H9 (cell line): ENCODE results near the gene TUBGCP5. TPM values are rescaled to one million over a fixed set of nuclear protein-coding genes. Genes with fewer than 3 reads are reported as not detected.

Source experiments
- DNase-seq: peaks from one replicate; pipeline ENCODE4 v3.0.0-alpha.2; 2017
- H2AFZ ChIP-seq: one replicate; pipeline ENCODE4 v1.6.1; 2013; ENCODE audit warnings: mild to moderate bottlenecking, low read length, control low read depth, moderate library complexity
- H2AK5ac ChIP-seq: 2 replicates; pipeline ENCODE4 v1.6.1; 2013; ENCODE audit warnings: low read length, control low read depth, mixed read lengths; ENCODE audit not compliant: insufficient read length
- H2BK120ac ChIP-seq: one replicate; pipeline ENCODE4 v1.6.1; 2013; ENCODE audit warnings: low read depth, mild to moderate bottlenecking, low read length, control low read depth, inconsistent platforms; ENCODE audit not compliant: poor library complexity, severe bottlenecking
- H2BK12ac ChIP-seq: 2 replicates; pipeline ENCODE4 v1.6.1; 2013; ENCODE audit warnings: low read length, control low read depth, mixed read lengths, low read depth; ENCODE audit not compliant: insufficient read length
- H2BK15ac ChIP-seq: 2 replicates; pipeline ENCODE4 v1.6.1; 2013; ENCODE audit warnings: low read depth, low read length, control low read depth
- H2BK20ac ChIP-seq: one replicate; pipeline ENCODE4 v1.6.1; 2013; ENCODE audit warnings: low read depth, mild to moderate bottlenecking, low read length, control low read depth, inconsistent platforms; ENCODE audit not compliant: poor library complexity, severe bottlenecking
- H2BK5ac ChIP-seq: 2 replicates; pipeline ENCODE4 v1.6.1; 2013; ENCODE audit warnings: low read length, control low read depth, mixed read lengths; ENCODE audit not compliant: insufficient read length
- H3K14ac ChIP-seq: 2 replicates; pipeline ENCODE4 v1.6.1; 2013; ENCODE audit warnings: low read length, control low read depth; ENCODE audit not compliant: insufficient read depth
- H3K18ac ChIP-seq: 2 replicates; pipeline ENCODE4 v1.6.1; 2013; ENCODE audit warnings: low read depth, mild to moderate bottlenecking, mixed read lengths, low read length, control low read depth; ENCODE audit not compliant: insufficient read length
- H3K23ac ChIP-seq: 2 replicates; pipeline ENCODE4 v1.6.1; 2013; ENCODE audit warnings: low read length, control low read depth, mixed read lengths, low read depth; ENCODE audit not compliant: insufficient read length
- H3K23me2 ChIP-seq: 2 replicates; pipeline ENCODE4 v1.6.1; 2013; ENCODE audit warnings: low read depth, mild to moderate bottlenecking, mixed read lengths, low read length, control low read depth; ENCODE audit not compliant: insufficient read length, poor library complexity, severe bottlenecking
- H3K27ac ChIP-seq: 2 replicates; pipeline ENCODE4 v1.5.1; 2013; ENCODE audit warnings: low read length, control low read depth, mixed read lengths, low read depth; ENCODE audit not compliant: insufficient read length
- H3K27me3 ChIP-seq: 2 replicates; pipeline ENCODE4 v1.6.1; 2013; ENCODE audit warnings: low read length, control low read depth, inconsistent platforms; ENCODE audit not compliant: insufficient read depth
- H3K4ac ChIP-seq: 2 replicates; pipeline ENCODE4 v1.6.1; 2013; ENCODE audit warnings: low read depth, mild to moderate bottlenecking, control low read depth, inconsistent platforms, low read length, moderate library complexity
- H3K4me1 ChIP-seq: 2 replicates; pipeline ENCODE4 v1.6.1; 2013; ENCODE audit warnings: low read length, control low read depth, inconsistent platforms; ENCODE audit not compliant: insufficient read depth
- H3K4me2 ChIP-seq: 2 replicates; pipeline ENCODE4 v1.6.1; 2013; ENCODE audit warnings: low read length, control low read depth, mixed read lengths; ENCODE audit not compliant: insufficient read length, insufficient read depth
- H3K56ac ChIP-seq: 2 replicates; pipeline ENCODE4 v1.6.1; 2013; ENCODE audit warnings: low read depth, mild to moderate bottlenecking, mixed read lengths, low read length, control low read depth; ENCODE audit not compliant: insufficient read length
- H3K79me1 ChIP-seq: 2 replicates; pipeline ENCODE4 v1.6.1; 2013; ENCODE audit warnings: low read depth, mild to moderate bottlenecking, moderate library complexity, low read length, control low read depth, inconsistent platforms; ENCODE audit not compliant: insufficient read depth, poor library complexity, severe bottlenecking
- H3K79me2 ChIP-seq: 2 replicates; pipeline ENCODE4 v1.6.1; 2013; ENCODE audit warnings: low read length, control low read depth, inconsistent platforms; ENCODE audit not compliant: insufficient read depth
- H3K9ac ChIP-seq: 2 replicates; pipeline ENCODE4 v1.6.1; 2013; ENCODE audit warnings: low read length, control low read depth, mixed read lengths; ENCODE audit not compliant: insufficient read length; ENCODE audit errors: extremely low read depth
- H3K9me3 ChIP-seq: one replicate; pipeline ENCODE4 v1.6.1; 2013; ENCODE audit warnings: low read depth, low read length, inconsistent platforms; ENCODE audit not compliant: control insufficient read depth
- H3T11ph ChIP-seq: one replicate; pipeline ENCODE4 v1.6.1; 2013; ENCODE audit warnings: mild to moderate bottlenecking, low read length, control low read depth, inconsistent platforms
- H4K20me1 ChIP-seq: one replicate; pipeline ENCODE4 v1.6.1; 2013; ENCODE audit not compliant: control insufficient read depth, insufficient read length, insufficient read depth
- H4K5ac ChIP-seq: 2 replicates; pipeline ENCODE4 v1.6.1; 2013; ENCODE audit warnings: low read depth, mild to moderate bottlenecking, mixed read lengths, low read length, control low read depth; ENCODE audit not compliant: insufficient read length
- H4K8ac ChIP-seq: replicated peaks from 2 replicates; pipeline ENCODE4 v1.6.1; 2013; ENCODE audit warnings: low read length, control low read depth, mixed read lengths, low read depth; ENCODE audit not compliant: insufficient read length
- H4K91ac ChIP-seq: 2 replicates; pipeline ENCODE4 v1.6.1; 2013; ENCODE audit warnings: low read depth, mild to moderate bottlenecking, moderate library complexity, mixed read lengths, low read length, control low read depth; ENCODE audit not compliant: insufficient read length
- H3K27ac Mint-ChIP-seq, 3 experiments: 2 replicates in 2 of 3; 3 replicates in 1 of 3; pipeline ENCODE4 v1.8.0; 2020 to 2021; ENCODE audit warnings: mixed read lengths in 3 of 3, mild to moderate bottlenecking in 1 of 3, moderate library complexity in 1 of 3
- H3K27me3 Mint-ChIP-seq: 2 replicates; pipeline ENCODE4 v1.8.0; 2021; ENCODE audit warnings: low read depth, mild to moderate bottlenecking, moderate library complexity, mixed read lengths
- H3K36me3 Mint-ChIP-seq, 3 experiments: 2 replicates in 2 of 3; 3 replicates in 1 of 3; pipeline ENCODE4 v1.8.0; 2020 to 2021; ENCODE audit warnings: low read depth in 3 of 3, mixed read lengths in 3 of 3; ENCODE audit not compliant: insufficient read depth in 1 of 3
- H3K4me1 Mint-ChIP-seq, 2 experiments: 2 replicates each; pipeline ENCODE4 v1.8.0; 2020; ENCODE audit warnings: mixed read lengths in 2 of 2
- H3K4me3 Mint-ChIP-seq, 2 experiments: 2 replicates in 1 of 2; 3 replicates in 1 of 2; pipeline ENCODE4 v1.8.0; 2020 to 2021; ENCODE audit warnings: mild to moderate bottlenecking in 2 of 2, mixed read lengths in 2 of 2, moderate library complexity in 1 of 2
- H3K9me3 Mint-ChIP-seq, 2 experiments: 2 replicates in 1 of 2; 3 replicates in 1 of 2; pipeline ENCODE4 v1.8.0; 2020; ENCODE audit warnings: mild to moderate bottlenecking in 2 of 2, mixed read lengths in 2 of 2, moderate library complexity in 1 of 2
- WGBS: extraction: QIAGEN DNeasy Blood & Tissue Kit; methylation state at CpG from one replicate; pipeline ENCODE4 v1.1.7; 2013; ENCODE audit warnings: missing lambda C conversion rate, low lambda C conversion rate, mixed read lengths; ENCODE audit not compliant: insufficient read length; ENCODE audit errors: extremely low coverage; 5-methylcytosine and 5-hydroxymethylcytosine counted together
- total RNA-seq: library from RNA; stranded (reverse); gene quantifications from 2 replicates; pipeline ENCODE4 v1.2.1, GENCODE V29; 2021
- TF ChIP-seq, protein P1 (sequence below): fragments of 200-600 bp; sonication (generic); conservative IDR thresholded peaks from 3 replicates; pipeline ENCODE4 v1.8.0; 2021; ENCODE audit warnings: antibody characterized with exemption, mild to moderate bottlenecking

Gene TUBGCP5
- total RNA-seq, 1 experiment from 2014 or later: 15.3 TPM

DNA sequence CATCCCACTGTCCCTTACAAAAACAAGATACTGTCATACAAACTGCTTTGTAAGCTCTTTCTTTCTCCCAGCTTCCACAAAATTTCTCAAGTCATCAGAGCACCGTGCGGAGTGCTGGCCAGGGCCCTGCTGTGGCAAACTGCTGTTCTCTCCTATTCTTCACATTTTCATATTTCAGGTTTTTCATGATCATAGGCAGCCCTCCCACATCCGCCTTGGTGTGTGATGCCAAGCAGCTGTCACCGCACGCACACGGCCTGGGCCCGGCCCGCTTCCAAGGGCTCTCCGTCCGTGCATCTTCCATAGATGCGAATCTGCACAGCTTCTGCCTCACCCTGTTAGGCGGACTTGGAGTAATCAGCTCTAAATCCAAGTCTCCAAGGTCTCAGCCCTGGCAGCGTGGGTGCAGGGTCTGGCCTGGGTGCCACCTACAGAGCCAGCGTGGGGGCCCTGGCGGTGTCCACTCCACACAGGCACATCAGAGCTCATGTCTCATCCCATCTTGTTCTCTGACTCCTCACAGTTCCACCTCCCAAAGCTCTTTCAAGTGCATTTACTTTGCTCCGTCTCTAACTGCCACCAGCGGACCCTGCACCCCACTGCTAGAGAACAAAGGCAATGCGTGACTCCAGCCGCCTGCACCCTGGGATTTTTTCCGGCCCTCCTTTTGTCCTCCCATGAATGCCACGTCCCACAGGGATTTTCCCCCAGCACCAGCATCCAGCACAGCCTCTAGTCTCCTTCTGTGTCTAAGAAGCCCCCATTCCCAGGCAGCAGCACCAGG is 86.4 kb downstream of the TUBGCP5 start:
- Mint-ChIP-seq H3K27ac (no peak overlapping the region; a peak in 1 of 7 replicates), H3K4me1 (peaks cover 29 to 36% of the 10 kb centered on the region in 2 experiments), H3K36me3 (peaks cover 0 to 4% (median 0%) of the 10 kb centered on the region in 3 experiments; a peak in 2 of 7 replicates), H3K9me3 (peaks cover 0 to 3% of the 10 kb centered on the region in 2 experiments; a peak in 1 of 5 replicates), H3K4me3 (peak overlapping the region; percentile 25 to 59), H3K27me3 (peaks cover 84% of the 10 kb centered on the region)
- Histone ChIP-seq H3K23me2 (no peaks in the 10 kb centered on the region), H2BK5ac (no peak overlapping the region), H3K23ac (no peak overlapping the region), H2BK120ac (no peak overlapping the region), H3K79me1 (no peaks in the 10 kb centered on the region), H3K27ac (no peak overlapping the region), H3K9ac (no peak overlapping the region), H2BK20ac (no peak overlapping the region), H3K79me2 (no peaks in the 10 kb centered on the region; the same call in 1 of the 2 replicates), H2BK12ac (no peak overlapping the region), H3K18ac (no peak overlapping the region), H3K9me3 (no peaks in the 10 kb centered on the region), H4K20me1 (no peaks in the 10 kb centered on the region), H3K4me1 (no peaks in the 10 kb centered on the region; the same call in 1 of the 2 replicates), H3K56ac (no peak overlapping the region), H3T11ph (no peak overlapping the region), H3K4ac (no peak overlapping the region), H4K91ac (no peak overlapping the region), H3K27me3 (peaks cover 6% of the 10 kb centered on the region; the same call in 1 of the 2 replicates), H3K4me2 (no peak overlapping the region), H2BK15ac (no peak overlapping the region), H4K8ac (no peak overlapping the region), H2AK5ac (no peak overlapping the region), H3K14ac (no peak overlapping the region), H2AFZ (no peak overlapping the region), H4K5ac (no peak overlapping the region)
- TF ChIP-seq, protein P1, sequence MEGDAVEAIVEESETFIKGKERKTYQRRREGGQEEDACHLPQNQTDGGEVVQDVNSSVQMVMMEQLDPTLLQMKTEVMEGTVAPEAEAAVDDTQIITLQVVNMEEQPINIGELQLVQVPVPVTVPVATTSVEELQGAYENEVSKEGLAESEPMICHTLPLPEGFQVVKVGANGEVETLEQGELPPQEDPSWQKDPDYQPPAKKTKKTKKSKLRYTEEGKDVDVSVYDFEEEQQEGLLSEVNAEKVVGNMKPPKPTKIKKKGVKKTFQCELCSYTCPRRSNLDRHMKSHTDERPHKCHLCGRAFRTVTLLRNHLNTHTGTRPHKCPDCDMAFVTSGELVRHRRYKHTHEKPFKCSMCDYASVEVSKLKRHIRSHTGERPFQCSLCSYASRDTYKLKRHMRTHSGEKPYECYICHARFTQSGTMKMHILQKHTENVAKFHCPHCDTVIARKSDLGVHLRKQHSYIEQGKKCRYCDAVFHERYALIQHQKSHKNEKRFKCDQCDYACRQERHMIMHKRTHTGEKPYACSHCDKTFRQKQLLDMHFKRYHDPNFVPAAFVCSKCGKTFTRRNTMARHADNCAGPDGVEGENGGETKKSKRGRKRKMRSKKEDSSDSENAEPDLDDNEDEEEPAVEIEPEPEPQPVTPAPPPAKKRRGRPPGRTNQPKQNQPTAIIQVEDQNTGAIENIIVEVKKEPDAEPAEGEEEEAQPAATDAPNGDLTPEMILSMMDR: no peak
- DNase-seq: peak; percentile 74
- WGBS: no CpG with 5 or more reads among the region's 21 CpGs
